H1 (cell line): Measurements from ENCODE around the gene CBY1.

Source experiments
- BRCA1 ChIP-seq: IDR thresholded peaks from 2 replicates; pipeline ENCODE4 v1.6.1; 2012; ENCODE audit warnings: low read depth, low read length, improper control_type of control experiment
- MAX ChIP-seq: IDR thresholded peaks from 2 replicates; pipeline ENCODE4 v1.6.1; 2012; ENCODE audit warnings: inconsistent platforms
- NRF1 ChIP-seq: IDR thresholded peaks from 2 replicates; pipeline ENCODE4 v1.6.1; 2011; ENCODE audit warnings: mild to moderate bottlenecking, low read depth, low read length, improper control_type of control experiment
- PHF8 ChIP-seq: fragments of 200-600 bp; sonication (generic); conservative IDR thresholded peaks from 2 replicates; pipeline ENCODE4 v1.7.1; 2012; ENCODE audit warnings: low read depth, mild to moderate bottlenecking, inconsistent platforms, low read length, moderate library complexity
- POLR2A ChIP-seq, 2 experiments: IDR thresholded peaks; 1 replicate in 1 of 2; 2 replicates in 1 of 2; pipeline ENCODE4 v1.6.1; 2011; ENCODE audit warnings: low read depth in 2 of 2, low read length in 2 of 2, mild to moderate bottlenecking in 2 of 2; ENCODE audit errors: control extremely low read depth in 1 of 2
- RAD21 ChIP-seq, 2 experiments: IDR thresholded peaks in 1 of 2; conservative IDR thresholded peaks in 1 of 2; 2 replicates each; pipeline ENCODE4 v1.6.1; 2011; ENCODE audit warnings: low read depth in 2 of 2, low read length in 2 of 2, improper control_type of control experiment in 1 of 2, inconsistent platforms in 1 of 2, mild to moderate bottlenecking in 1 of 2, moderate library complexity in 1 of 2
- SP1 ChIP-seq: IDR thresholded peaks from 2 replicates; pipeline ENCODE4 v1.6.1; 2011; ENCODE audit warnings: low read depth, low read length
- SRF ChIP-seq: IDR thresholded peaks from 2 replicates; pipeline ENCODE4 v1.6.1; 2011; ENCODE audit warnings: mild to moderate bottlenecking, low read depth, low read length, moderate library complexity
- TCF12 ChIP-seq: IDR thresholded peaks from 2 replicates; pipeline ENCODE4 v1.6.1; 2011; ENCODE audit warnings: low read depth, mild to moderate bottlenecking, low read length
- ZNF274 ChIP-seq: IDR thresholded peaks from 2 replicates; pipeline ENCODE4 v1.7.0; 2012; ENCODE audit warnings: low read length, borderline replicate concordance; ENCODE audit errors: extremely low read depth
- TF ChIP-seq, protein P1 (sequence below), 3 experiments: IDR thresholded peaks; 1 replicate in 2 of 3; 2 replicates in 1 of 3; pipeline versions ENCODE4 v1.5.1 to v1.6.1; 2011; ENCODE audit warnings: low read length in 3 of 3, mild to moderate bottlenecking in 3 of 3, inconsistent platforms in 2 of 3, low read depth in 1 of 3, moderate library complexity in 1 of 3; ENCODE audit not compliant: insufficient read depth in 1 of 3; ENCODE audit errors: control extremely low read depth in 1 of 3
- TF ChIP-seq, protein P2 (sequence below): IDR thresholded peaks from 2 replicates; pipeline ENCODE4 v1.6.1; 2011; ENCODE audit warnings: low read length, improper control_type of control experiment
- TF ChIP-seq, protein P3 (sequence below): IDR thresholded peaks from 2 replicates; pipeline ENCODE4 v1.6.1; 2011; ENCODE audit warnings: low read depth, mild to moderate bottlenecking, low read length; ENCODE audit not compliant: insufficient read depth

- no peak for TF ChIP-seq MAX
- TF ChIP-seq, protein P1, sequence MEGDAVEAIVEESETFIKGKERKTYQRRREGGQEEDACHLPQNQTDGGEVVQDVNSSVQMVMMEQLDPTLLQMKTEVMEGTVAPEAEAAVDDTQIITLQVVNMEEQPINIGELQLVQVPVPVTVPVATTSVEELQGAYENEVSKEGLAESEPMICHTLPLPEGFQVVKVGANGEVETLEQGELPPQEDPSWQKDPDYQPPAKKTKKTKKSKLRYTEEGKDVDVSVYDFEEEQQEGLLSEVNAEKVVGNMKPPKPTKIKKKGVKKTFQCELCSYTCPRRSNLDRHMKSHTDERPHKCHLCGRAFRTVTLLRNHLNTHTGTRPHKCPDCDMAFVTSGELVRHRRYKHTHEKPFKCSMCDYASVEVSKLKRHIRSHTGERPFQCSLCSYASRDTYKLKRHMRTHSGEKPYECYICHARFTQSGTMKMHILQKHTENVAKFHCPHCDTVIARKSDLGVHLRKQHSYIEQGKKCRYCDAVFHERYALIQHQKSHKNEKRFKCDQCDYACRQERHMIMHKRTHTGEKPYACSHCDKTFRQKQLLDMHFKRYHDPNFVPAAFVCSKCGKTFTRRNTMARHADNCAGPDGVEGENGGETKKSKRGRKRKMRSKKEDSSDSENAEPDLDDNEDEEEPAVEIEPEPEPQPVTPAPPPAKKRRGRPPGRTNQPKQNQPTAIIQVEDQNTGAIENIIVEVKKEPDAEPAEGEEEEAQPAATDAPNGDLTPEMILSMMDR (IDR thresholded peaks at IDR 0.05; ENCODE audit: control extremely low read depth in 1 of 3, insufficient read depth in 1 of 3, low read depth in 1 of 3, low read length in 3 of 3), result no peak
- no peak for TF ChIP-seq ZNF274
- TF ChIP-seq, protein P2, sequence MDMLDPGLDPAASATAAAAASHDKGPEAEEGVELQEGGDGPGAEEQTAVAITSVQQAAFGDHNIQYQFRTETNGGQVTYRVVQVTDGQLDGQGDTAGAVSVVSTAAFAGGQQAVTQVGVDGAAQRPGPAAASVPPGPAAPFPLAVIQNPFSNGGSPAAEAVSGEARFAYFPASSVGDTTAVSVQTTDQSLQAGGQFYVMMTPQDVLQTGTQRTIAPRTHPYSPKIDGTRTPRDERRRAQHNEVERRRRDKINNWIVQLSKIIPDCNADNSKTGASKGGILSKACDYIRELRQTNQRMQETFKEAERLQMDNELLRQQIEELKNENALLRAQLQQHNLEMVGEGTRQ, result no peak
- no peak for TF ChIP-seq SP1
- no peak for TF ChIP-seq TCF12
- no peak for TF ChIP-seq RAD21 (IDR thresholded peaks at IDR 0.05 in 1 of 2, conservative IDR thresholded peaks at IDR 0.05 in 1 of 2; ENCODE audit: low read depth in 2 of 2, low read length in 2 of 2)
- TF ChIP-seq SRF, result no peak
- TF ChIP-seq PHF8, result no peak
- no peak for TF ChIP-seq POLR2A (IDR thresholded peaks at IDR 0.05; ENCODE audit: control extremely low read depth in 1 of 2, low read depth in 2 of 2, low read length in 2 of 2)
- TF ChIP-seq BRCA1, result no peak
- TF ChIP-seq, protein P3, sequence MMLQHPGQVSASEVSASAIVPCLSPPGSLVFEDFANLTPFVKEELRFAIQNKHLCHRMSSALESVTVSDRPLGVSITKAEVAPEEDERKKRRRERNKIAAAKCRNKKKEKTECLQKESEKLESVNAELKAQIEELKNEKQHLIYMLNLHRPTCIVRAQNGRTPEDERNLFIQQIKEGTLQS, result no peak
- no peak for TF ChIP-seq NRF1
These were observed 17.7 kb upstream of the CBY1 start for GRCh38 chr22:38638728-38639127.
